Neuronal stem cell (in vitro differentiated cells): Measurements from ENCODE around the gene ADAMTS4.

Experiments used
- DNase-seq: peaks from one replicate; pipeline ENCODE4 v3.0.0-alpha.2; 2013; ENCODE audit warnings: low spot score
- H2AFZ ChIP-seq: one replicate; pipeline ENCODE4 v1.6.1; 2013; ENCODE audit warnings: mild to moderate bottlenecking, low read length, inconsistent platforms
- H2AK5ac ChIP-seq: 2 replicates; pipeline ENCODE4 v1.6.1; 2013; ENCODE audit warnings: low read depth, mild to moderate bottlenecking, inconsistent platforms, low read length, moderate library complexity, mixed read lengths
- H2BK120ac ChIP-seq: 2 replicates; pipeline ENCODE4 v1.6.1; 2013; ENCODE audit warnings: low read depth, mild to moderate bottlenecking, inconsistent platforms, low read length, moderate library complexity, mixed read lengths
- H2BK12ac ChIP-seq: one replicate; pipeline ENCODE4 v1.6.1; 2013; ENCODE audit warnings: low read length, inconsistent platforms
- H2BK15ac ChIP-seq: 2 replicates; pipeline ENCODE4 v1.6.1; 2013; ENCODE audit warnings: mild to moderate bottlenecking, low read length, inconsistent platforms, mixed read lengths
- H2BK5ac ChIP-seq: one replicate; pipeline ENCODE4 v1.6.1; 2013; ENCODE audit warnings: inconsistent platforms, mild to moderate bottlenecking, low read length, moderate library complexity
- H3K14ac ChIP-seq: one replicate; pipeline ENCODE4 v1.6.1; 2013; ENCODE audit warnings: low read length, inconsistent platforms
- H3K18ac ChIP-seq: 2 replicates; pipeline ENCODE4 v1.6.1; 2013; ENCODE audit warnings: low read length, inconsistent platforms
- H3K23ac ChIP-seq: 2 replicates; pipeline ENCODE4 v1.6.1; 2013; ENCODE audit warnings: low read depth, mild to moderate bottlenecking, mixed read lengths, low read length, inconsistent platforms; ENCODE audit not compliant: poor library complexity
- H3K27ac ChIP-seq: replicated peaks from 3 replicates; pipeline ENCODE4 v1.5.1; 2013; ENCODE audit warnings: low read length, inconsistent platforms
- H3K27me3 ChIP-seq, 3 experiments: 2 replicates each; pipeline ENCODE4 v1.6.1; 2013; ENCODE audit warnings: low read length in 3 of 3, mild to moderate bottlenecking in 2 of 3, inconsistent platforms in 1 of 3, low read depth in 1 of 3, mixed read lengths in 1 of 3, moderate library complexity in 1 of 3; ENCODE audit not compliant: control insufficient read depth in 3 of 3, insufficient read depth in 3 of 3
- H3K36me3 ChIP-seq, 2 donors: replicated peaks in 1 of 2; 2 replicates each; pipeline ENCODE4 v1.6.1; 2013; ENCODE audit warnings: low read length in 2 of 2; ENCODE audit not compliant: control insufficient read depth in 2 of 2, insufficient read depth in 2 of 2
- H3K4ac ChIP-seq: 2 replicates; pipeline ENCODE4 v1.6.1; 2013; ENCODE audit warnings: inconsistent platforms, mild to moderate bottlenecking, low read length, moderate library complexity
- H3K4me1 ChIP-seq, 2 donors: 1 replicate in 1 of 2; 2 replicates in 1 of 2; pipeline ENCODE4 v1.6.1; 2013; ENCODE audit warnings: low read length in 2 of 2, low read depth in 1 of 2; ENCODE audit not compliant: control insufficient read depth in 2 of 2, insufficient read depth in 1 of 2
- H3K4me2 ChIP-seq: one replicate; pipeline ENCODE4 v1.6.1; 2013; ENCODE audit warnings: mild to moderate bottlenecking, low read length, inconsistent platforms; ENCODE audit not compliant: insufficient read depth, poor library complexity, severe bottlenecking
- H3K4me3 ChIP-seq, 2 donors: 2 replicates each; pipeline ENCODE4 v1.5.1; 2013; ENCODE audit warnings: low read length in 2 of 2, mild to moderate bottlenecking in 2 of 2, inconsistent platforms in 1 of 2, moderate library complexity in 1 of 2
- H3K79me1 ChIP-seq: one replicate; pipeline ENCODE4 v1.6.1; 2013; ENCODE audit warnings: low read depth, mild to moderate bottlenecking, inconsistent platforms, low read length, moderate library complexity
- H3K9ac ChIP-seq: one replicate; pipeline ENCODE4 v1.6.1; 2013; ENCODE audit warnings: mild to moderate bottlenecking, low read depth, low read length, inconsistent platforms; ENCODE audit not compliant: poor library complexity
- H3K9me3 ChIP-seq, 2 donors: replicated peaks in 1 of 2; 2 replicates each; pipeline versions ENCODE3 to v1.6.1; 2013; ENCODE audit warnings: low read length in 2 of 2, mild to moderate bottlenecking in 2 of 2, inconsistent platforms in 1 of 2, low read depth in 1 of 2, mixed read lengths in 1 of 2, moderate library complexity in 1 of 2; ENCODE audit not compliant: control insufficient read depth in 2 of 2, insufficient read depth in 1 of 2
- H4K8ac ChIP-seq: one replicate; pipeline ENCODE4 v1.6.1; 2013; ENCODE audit warnings: low read depth, mild to moderate bottlenecking, inconsistent platforms, low read length, moderate library complexity
- H4K91ac ChIP-seq: one replicate; pipeline ENCODE4 v1.6.1; 2013; ENCODE audit warnings: low read length, low read depth, mild to moderate bottlenecking, inconsistent platforms; ENCODE audit not compliant: poor library complexity
- WGBS, 2 donors: extraction: QIAGEN DNeasy Blood & Tissue Kit; methylation state at CpG; one replicate each; pipeline ENCODE4 v1.1.7; 2013; ENCODE audit warnings: missing lambda C conversion rate in 2 of 2, mixed read lengths in 1 of 2; ENCODE audit not compliant: insufficient read length in 2 of 2, insufficient replicate concordance in 1 of 2; ENCODE audit errors: extremely low coverage in 2 of 2; 5-methylcytosine and 5-hydroxymethylcytosine counted together

The ADAMTS4 gene

DNA sequence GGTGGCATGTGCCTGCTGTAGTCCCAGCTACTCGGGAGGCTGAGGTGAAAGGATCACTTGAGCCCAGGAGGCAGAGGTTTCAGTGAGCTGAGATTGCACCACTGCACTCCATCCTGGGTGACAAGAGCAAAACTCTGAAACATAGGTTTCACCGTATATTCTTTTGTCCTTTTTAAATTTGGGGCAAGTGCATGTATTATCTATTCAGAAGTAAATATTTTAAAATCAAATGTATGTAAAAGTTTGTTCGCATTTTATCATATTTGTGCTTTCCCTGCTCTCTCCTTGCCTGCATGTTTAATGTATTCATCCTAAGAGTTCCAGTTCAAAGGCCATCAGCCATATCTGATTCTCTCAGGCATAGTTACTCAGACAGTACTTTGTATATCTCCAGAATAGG, 53.0 kb downstream of the ADAMTS4 start:
- H3K9ac ChIP-seq: no peak overlapping the region
- no peak overlapping the region for H3K27ac ChIP-seq
- H3K4ac ChIP-seq: no peak overlapping the region
- no peaks in the 10 kb centered on the region for H3K27me3 ChIP-seq
- no peak overlapping the region for H3K4me3 ChIP-seq
- H3K4me2 ChIP-seq: no peak overlapping the region
- no peak overlapping the region for H4K91ac ChIP-seq
- no peak overlapping the region for H2BK15ac ChIP-seq
- no peaks in the 10 kb centered on the region for H3K36me3 ChIP-seq
- H2AK5ac ChIP-seq: no peak overlapping the region
- WGBS, 2 donors: no CpG with 5 or more reads among the region's 3 CpGs
- no peaks in the 10 kb centered on the region for H3K9me3 ChIP-seq
- no peak overlapping the region for H2AFZ ChIP-seq
- no peak for DNase-seq
- H2BK5ac ChIP-seq: no peak overlapping the region
- no peak overlapping the region for H2BK120ac ChIP-seq
- H3K23ac ChIP-seq: no peak overlapping the region
- H3K79me1 ChIP-seq: no peaks in the 10 kb centered on the region
- H4K8ac ChIP-seq: no peak overlapping the region
- H2BK12ac ChIP-seq: no peak overlapping the region
- no peaks in the 10 kb centered on the region for H3K4me1 ChIP-seq
- H3K18ac ChIP-seq: no peak overlapping the region
- no peak overlapping the region for H3K14ac ChIP-seq

DNA sequence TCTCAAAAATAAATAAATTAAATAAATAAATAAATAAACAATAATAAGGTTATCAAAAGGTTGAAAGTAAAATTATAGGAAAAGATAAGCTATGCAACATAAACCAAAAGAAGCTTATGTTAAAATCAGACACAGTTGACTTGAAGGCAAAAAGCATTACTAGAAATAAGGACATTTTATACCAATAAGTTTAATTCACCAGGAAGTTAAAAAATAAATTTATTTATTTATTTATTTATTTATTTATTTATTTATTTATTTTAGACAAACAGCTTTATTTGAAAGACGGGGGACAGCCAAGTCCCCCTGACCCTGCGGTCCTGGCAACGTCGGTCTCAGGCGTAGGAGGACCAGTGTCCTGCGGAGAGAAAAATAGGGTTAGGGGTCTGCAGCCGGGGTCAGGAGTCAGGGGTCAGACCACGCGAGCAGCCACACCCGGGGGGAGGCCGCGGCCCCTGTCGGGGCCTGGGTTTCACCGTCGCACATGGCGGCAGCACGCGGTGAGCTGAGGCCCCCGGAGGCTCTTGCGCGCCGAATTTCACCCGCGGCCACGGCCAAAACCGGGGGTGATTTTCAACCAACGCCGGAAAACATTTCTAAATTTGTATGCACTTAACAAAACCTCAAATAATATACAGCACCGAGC, 58.0 kb downstream of the ADAMTS4 start:
- Histone ChIP-seq H2BK5ac (no peak overlapping the region), H2BK120ac (no peak overlapping the region), H3K79me1 (no peaks in the 10 kb centered on the region), H3K14ac (no peak overlapping the region), H2AK5ac (no peak overlapping the region), H3K4me1 (no peaks in the 10 kb centered on the region), H3K23ac (no peak overlapping the region), H3K9me3 (no peaks in the 10 kb centered on the region), H3K4me3 (no peak overlapping the region), H3K36me3 (no peaks in the 10 kb centered on the region), H4K8ac (no peak overlapping the region), H3K27ac (no peak overlapping the region), H3K9ac (no peak overlapping the region), H3K18ac (no peak overlapping the region), H2BK15ac (no peak overlapping the region), H2BK12ac (no peak overlapping the region), H2AFZ (no peak overlapping the region), H3K27me3 (no peaks in the 10 kb centered on the region), H3K4ac (no peak overlapping the region), H3K4me2 (no peak overlapping the region), H4K91ac (no peak overlapping the region)
- WGBS, 2 donors: no CpG with 5 or more reads among the region's 29 CpGs
- no peak for DNase-seq

DNA sequence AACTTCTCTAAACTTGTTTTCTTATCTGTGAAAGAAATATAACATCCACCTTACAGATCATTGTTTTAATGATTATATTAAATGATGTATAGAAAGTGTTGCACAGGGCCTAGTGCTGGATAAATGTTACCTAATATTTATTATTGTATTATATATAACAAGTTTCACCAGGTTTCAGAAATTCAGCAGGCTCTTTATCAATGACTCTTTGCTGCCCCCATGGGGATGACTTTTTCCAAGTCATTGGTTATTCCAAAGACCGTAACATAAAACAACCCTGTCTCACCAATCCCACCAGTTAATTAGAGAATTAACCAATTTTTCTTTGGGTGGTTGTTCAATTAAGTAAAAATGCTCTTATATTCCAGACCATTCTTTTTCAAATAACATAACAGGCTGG, 59.1 kb downstream of the ADAMTS4 start:
- no CpG with 5 or more reads among the region's 1 CpG for WGBS, 2 donors
- H3K9ac ChIP-seq: no peak overlapping the region
- no peak overlapping the region for H4K91ac ChIP-seq
- no peaks in the 10 kb centered on the region for H3K79me1 ChIP-seq
- H3K9me3 ChIP-seq: no peaks in the 10 kb centered on the region
- no peak overlapping the region for H2BK120ac ChIP-seq
- H3K36me3 ChIP-seq: no peaks in the 10 kb centered on the region
- no peak for DNase-seq
- no peak overlapping the region for H3K4me3 ChIP-seq
- no peak overlapping the region for H2BK5ac ChIP-seq
- H2BK15ac ChIP-seq: no peak overlapping the region
- H3K18ac ChIP-seq: no peak overlapping the region
- H3K4me1 ChIP-seq: no peaks in the 10 kb centered on the region
- no peak overlapping the region for H2AK5ac ChIP-seq
- no peak overlapping the region for H3K4me2 ChIP-seq
- H3K27me3 ChIP-seq: no peaks in the 10 kb centered on the region
- H3K4ac ChIP-seq: no peak overlapping the region
- no peak overlapping the region for H3K23ac ChIP-seq
- H4K8ac ChIP-seq: no peak overlapping the region
- H2AFZ ChIP-seq: no peak overlapping the region
- H3K14ac ChIP-seq: no peak overlapping the region
- no peak overlapping the region for H2BK12ac ChIP-seq
- no peak overlapping the region for H3K27ac ChIP-seq

DNA sequence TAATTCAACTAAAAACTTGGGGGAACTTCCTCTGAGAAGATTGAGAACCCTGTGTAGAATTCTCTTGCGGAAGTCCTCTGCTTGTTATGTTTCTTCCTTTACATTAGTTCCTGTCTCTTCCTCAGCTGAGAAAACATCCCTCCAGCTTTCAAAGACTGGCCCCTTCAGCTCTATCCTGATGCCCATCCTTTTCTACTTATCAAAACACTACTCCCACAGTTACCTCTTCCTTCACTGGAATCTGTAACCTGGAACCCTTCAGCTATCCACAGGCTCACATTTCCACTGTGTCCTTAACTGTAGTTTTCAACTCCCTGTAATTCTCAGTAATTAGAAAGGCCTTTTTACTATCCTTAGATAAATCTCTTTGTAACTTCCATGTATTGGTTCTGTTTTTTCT, 60.4 kb downstream of the ADAMTS4 start:
- DNase-seq: no peak
- Histone ChIP-seq H3K27ac (no peak overlapping the region), H4K91ac (no peak overlapping the region)

More for the DNA sequence above, 60.4 kb downstream of the ADAMTS4 start:
- Histone ChIP-seq H2BK12ac (no peak overlapping the region), H3K18ac (no peak overlapping the region), H3K4me1 (peaks cover 2 to 3% of the 10 kb centered on the region in 2 donors), H2BK15ac (no peak overlapping the region), H3K4ac (no peak overlapping the region), H2BK120ac (no peak overlapping the region), H3K4me3 (no peak overlapping the region), H3K27me3 (no peaks in the 10 kb centered on the region), H4K8ac (no peak overlapping the region), H3K9ac (no peak overlapping the region), H3K79me1 (no peaks in the 10 kb centered on the region), H2BK5ac (no peak overlapping the region), H3K36me3 (no peaks in the 10 kb centered on the region), H3K23ac (no peak overlapping the region), H3K4me2 (no peak overlapping the region), H2AFZ (no peak overlapping the region), H3K14ac (no peak overlapping the region), H3K9me3 (no peaks in the 10 kb centered on the region), H2AK5ac (no peak overlapping the region)
- WGBS, 2 donors: no CpG with 5 or more reads among the region's 1 CpG
